C4-2B (cell line): ENCODE measurements around the gene CFAP69.

Experiments
- CTCF ChIP-seq: fragments of 450-650 bp; conservative IDR thresholded peaks from 2 replicates; pipeline ENCODE4 v1.5.1; 2017; ENCODE audit warnings: mild to moderate bottlenecking
- ZFX ChIP-seq: fragments of 450-650 bp; IDR thresholded peaks from 2 replicates; pipeline ENCODE4 v1.6.1; 2017

GRCh38 chr7:90272242-90272641 lies 27.3 kb downstream of the CFAP69 start:
- no peak for TF ChIP-seq CTCF
- TF ChIP-seq ZFX = no peak
